Measurements from ENCODE around the gene CRNKL1.

DNA sequence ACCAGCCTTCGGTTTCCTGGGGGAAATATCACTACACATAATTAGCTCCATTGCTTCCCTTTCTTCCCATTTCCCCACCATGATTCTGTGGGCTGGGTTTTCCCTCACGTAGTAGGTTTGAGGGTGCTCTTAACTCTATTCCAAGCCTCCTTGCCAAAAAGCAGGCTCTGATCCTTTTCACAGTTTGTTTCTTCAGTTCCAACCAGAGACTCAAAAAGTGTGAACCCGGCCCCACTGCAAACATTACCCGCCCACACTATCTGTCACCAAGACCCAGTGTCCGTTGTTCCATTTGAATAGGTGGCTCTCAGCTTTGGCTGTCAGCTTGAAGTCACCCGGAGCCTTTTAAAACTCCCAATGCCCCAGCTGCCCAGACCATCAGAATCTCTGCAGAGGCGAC, 46.9 kb downstream of the CRNKL1 start:
- TF ChIP-seq POLR2A (IDR thresholded peaks at IDR 0.05) (no peak), CTCF (IDR thresholded peaks at IDR 0.05) (no peak)

All from transverse colon (tissue), 3 donors.